ENCODE measurements around the gene CARNS1. TPM values are rescaled to one million over a fixed set of nuclear protein-coding genes. Genes with fewer than 3 reads are reported as not detected.

Gene CARNS1
- total and polyA plus RNA-seq, 2 of the 13 experiments (the other 11 are each of a cell fraction or from before 2014, with no cell fraction given): not detected

- TF ChIP-seq ZBTB42 (CRISPR knock-in tag; IDR thresholded peaks at IDR 0.05) (0 out of 2 replicates have a peak, but pooled peaks have one; percentile 64), FOXA3 (CRISPR knock-in tag; IDR thresholded peaks at IDR 0.05) (no peak), ZNF30 (CRISPR knock-in tag; IDR thresholded peaks at IDR 0.05) (no peak), ZNF44 (CRISPR knock-in tag; IDR thresholded peaks at IDR 0.05) (no peak), ZNF124 (CRISPR knock-in tag; IDR thresholded peaks at IDR 0.05) (no peak), ZMAT5 (CRISPR knock-in tag; IDR thresholded peaks at IDR 0.05; ENCODE audit: borderline replicate concordance, low read depth) (no peak), ZNF569 (CRISPR knock-in tag; IDR thresholded peaks at IDR 0.05; ENCODE audit: borderline replicate concordance) (no peak), ZNF710 (CRISPR knock-in tag; IDR thresholded peaks at IDR 0.05; ENCODE audit: borderline replicate concordance) (peak; percentile 3; the same call in 1 of the 2 replicates), ZNF678 (CRISPR knock-in tag; IDR thresholded peaks at IDR 0.05) (no peak), MTF2 (CRISPR knock-in tag; IDR thresholded peaks at IDR 0.05; ENCODE audit: borderline replicate concordance) (no peak), ZNF761 (CRISPR knock-in tag; conservative IDR thresholded peaks at IDR 0.05) (0 out of 2 replicates have a peak, but pooled peaks have one; percentile 12), EED (CRISPR knock-in tag; IDR thresholded peaks at IDR 0.05) (0 out of 2 replicates have a peak, but pooled peaks have one; percentile 40), ETV5 (CRISPR knock-in tag; IDR thresholded peaks at IDR 0.05; ENCODE audit: borderline replicate concordance) (no peak; the same call in 1 of the 2 replicates), ZNF709 (CRISPR knock-in tag; IDR thresholded peaks at IDR 0.05) (no peak), U2AF1 (optimal IDR thresholded peaks at IDR 0.05; ENCODE audit: low read depth, low read length) (no peak), NFKB2 (CRISPR knock-in tag; IDR thresholded peaks at IDR 0.05; ENCODE audit: borderline replicate concordance) (no peak), GABPA (IDR thresholded peaks at IDR 0.05; ENCODE audit: low read depth, low read length) (no peak), GABPA (CRISPR knock-in tag; IDR thresholded peaks at IDR 0.05; ENCODE audit: low read depth) (no peak), JUN (CRISPR knock-in tag; IDR thresholded peaks at IDR 0.05) (no peak), JDP2 (CRISPR knock-in tag; IDR thresholded peaks at IDR 0.05; ENCODE audit: borderline replicate concordance) (no peak), TBX2 (CRISPR knock-in tag; IDR thresholded peaks at IDR 0.05; ENCODE audit: borderline replicate concordance) (0 out of 2 replicates have a peak, but pooled peaks have one; percentile 47), NKX3-1 (CRISPR knock-in tag; IDR thresholded peaks at IDR 0.05) (no peak), GABPB1 (CRISPR knock-in tag; IDR thresholded peaks at IDR 0.05) (no peak), ZNF883 (CRISPR knock-in tag; IDR thresholded peaks at IDR 0.05; ENCODE audit: not compliant biosample characterization) (no peak), PCBP1 (IDR thresholded peaks at IDR 0.05; ENCODE audit: borderline replicate concordance, low read depth, low read length) (no peak), NFIB (CRISPR knock-in tag; IDR thresholded peaks at IDR 0.05; ENCODE audit: borderline replicate concordance) (no peak), HNRNPH1 (optimal IDR thresholded peaks at IDR 0.05; ENCODE audit: low read depth, low read length) (no peak), TGIF2 (CRISPR knock-in tag; IDR thresholded peaks at IDR 0.05) (0 out of 2 replicates have a peak, but pooled peaks have one; percentile 3), ESRRA (CRISPR knock-in tag; IDR thresholded peaks at IDR 0.05; ENCODE audit: low read depth) (no peak), HNRNPLL (IDR thresholded peaks at IDR 0.05; ENCODE audit: low read depth, low read length, poor library complexity, severe bottlenecking) (no peak), MAFK (conservative IDR thresholded peaks at IDR 0.05 in 1 of 2, IDR thresholded peaks at IDR 0.05 in 1 of 2; ENCODE audit: low read length in 2 of 2) (no peak), ZNF234 (CRISPR knock-in tag; conservative IDR thresholded peaks at IDR 0.05) (no peak), ZBTB7A (CRISPR knock-in tag; IDR thresholded peaks at IDR 0.05) (0 out of 2 replicates have a peak, but pooled peaks have one; percentile 2)
Measured at GRCh38 chr11:67469508-67469811, 54.0 kb downstream of the CARNS1 start (continued).
